ENCODE measurements around the gene INTS11.

INTS11 gene

DNA sequence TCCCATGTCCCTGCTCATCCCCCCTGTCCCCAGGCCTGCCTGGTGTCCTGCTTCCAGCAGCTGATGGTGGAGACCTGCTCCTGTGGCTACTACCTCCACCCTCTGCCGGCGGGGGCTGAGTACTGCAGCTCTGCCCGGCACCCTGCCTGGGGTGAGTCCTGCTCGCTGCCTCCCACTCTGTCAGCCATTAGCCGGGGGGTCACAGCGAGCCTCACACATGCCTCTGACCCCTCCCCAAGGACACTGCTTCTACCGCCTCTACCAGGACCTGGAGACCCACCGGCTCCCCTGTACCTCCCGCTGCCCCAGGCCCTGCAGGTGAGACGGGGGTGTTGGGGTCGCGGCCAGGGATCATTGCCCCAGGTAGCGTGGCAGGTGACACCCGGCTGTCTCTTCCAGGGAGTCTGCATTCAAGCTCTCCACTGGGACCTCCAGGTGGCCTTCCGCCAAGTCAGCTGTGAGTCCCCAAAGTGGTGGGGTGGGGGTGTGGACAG, 34.2 kb downstream of the INTS11 start:
- peak; percentile 58 for ATAC-seq
- TF ChIP-seq PATZ1 (CRISPR knock-in tag; IDR thresholded peaks at IDR 0.05; ENCODE audit: borderline replicate concordance) (no peak), ZC3H10 (CRISPR knock-in tag; IDR thresholded peaks at IDR 0.05) (no peak), GLIS3 (CRISPR knock-in tag; IDR thresholded peaks at IDR 0.05) (no peak), RARB (CRISPR knock-in tag; IDR thresholded peaks at IDR 0.05) (no peak), TOX (CRISPR knock-in tag; IDR thresholded peaks at IDR 0.05; ENCODE audit: borderline replicate concordance) (no peak), BACH2 (CRISPR knock-in tag; IDR thresholded peaks at IDR 0.05; ENCODE audit: borderline replicate concordance) (no peak), PPARA (CRISPR knock-in tag; IDR thresholded peaks at IDR 0.05; ENCODE audit: borderline replicate concordance) (no peak), ZNF565 (CRISPR knock-in tag; conservative IDR thresholded peaks at IDR 0.05; ENCODE audit: low read depth) (no peak), ARNTL (CRISPR knock-in tag; IDR thresholded peaks at IDR 0.05; ENCODE audit: borderline replicate concordance, low read depth) (no peak), SNAI2 (CRISPR knock-in tag; IDR thresholded peaks at IDR 0.05) (no peak), ISL1 (CRISPR knock-in tag; IDR thresholded peaks at IDR 0.05) (no peak), OSR1 (CRISPR knock-in tag; IDR thresholded peaks at IDR 0.05) (no peak), CSDC2 (CRISPR knock-in tag; IDR thresholded peaks at IDR 0.05) (no peak), ZFP3 (CRISPR knock-in tag; IDR thresholded peaks at IDR 0.05) (no peak), TCF4 (CRISPR knock-in tag; IDR thresholded peaks at IDR 0.05; ENCODE audit: borderline replicate concordance) (no peak), ESRRG (CRISPR knock-in tag; IDR thresholded peaks at IDR 0.05) (no peak)
- TF ChIP-seq, protein P1, sequence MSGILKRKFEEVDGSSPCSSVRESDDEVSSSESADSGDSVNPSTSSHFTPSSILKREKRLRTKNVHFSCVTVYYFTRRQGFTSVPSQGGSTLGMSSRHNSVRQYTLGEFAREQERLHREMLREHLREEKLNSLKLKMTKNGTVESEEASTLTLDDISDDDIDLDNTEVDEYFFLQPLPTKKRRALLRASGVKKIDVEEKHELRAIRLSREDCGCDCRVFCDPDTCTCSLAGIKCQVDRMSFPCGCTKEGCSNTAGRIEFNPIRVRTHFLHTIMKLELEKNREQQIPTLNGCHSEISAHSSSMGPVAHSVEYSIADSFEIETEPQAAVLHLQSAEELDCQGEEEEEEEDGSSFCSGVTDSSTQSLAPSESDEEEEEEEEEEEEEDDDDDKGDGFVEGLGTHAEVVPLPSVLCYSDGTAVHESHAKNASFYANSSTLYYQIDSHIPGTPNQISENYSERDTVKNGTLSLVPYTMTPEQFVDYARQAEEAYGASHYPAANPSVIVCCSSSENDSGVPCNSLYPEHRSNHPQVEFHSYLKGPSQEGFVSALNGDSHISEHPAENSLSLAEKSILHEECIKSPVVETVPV (CRISPR knock-in tag; IDR thresholded peaks at IDR 0.05), result no peak
- TF ChIP-seq, protein P2, sequence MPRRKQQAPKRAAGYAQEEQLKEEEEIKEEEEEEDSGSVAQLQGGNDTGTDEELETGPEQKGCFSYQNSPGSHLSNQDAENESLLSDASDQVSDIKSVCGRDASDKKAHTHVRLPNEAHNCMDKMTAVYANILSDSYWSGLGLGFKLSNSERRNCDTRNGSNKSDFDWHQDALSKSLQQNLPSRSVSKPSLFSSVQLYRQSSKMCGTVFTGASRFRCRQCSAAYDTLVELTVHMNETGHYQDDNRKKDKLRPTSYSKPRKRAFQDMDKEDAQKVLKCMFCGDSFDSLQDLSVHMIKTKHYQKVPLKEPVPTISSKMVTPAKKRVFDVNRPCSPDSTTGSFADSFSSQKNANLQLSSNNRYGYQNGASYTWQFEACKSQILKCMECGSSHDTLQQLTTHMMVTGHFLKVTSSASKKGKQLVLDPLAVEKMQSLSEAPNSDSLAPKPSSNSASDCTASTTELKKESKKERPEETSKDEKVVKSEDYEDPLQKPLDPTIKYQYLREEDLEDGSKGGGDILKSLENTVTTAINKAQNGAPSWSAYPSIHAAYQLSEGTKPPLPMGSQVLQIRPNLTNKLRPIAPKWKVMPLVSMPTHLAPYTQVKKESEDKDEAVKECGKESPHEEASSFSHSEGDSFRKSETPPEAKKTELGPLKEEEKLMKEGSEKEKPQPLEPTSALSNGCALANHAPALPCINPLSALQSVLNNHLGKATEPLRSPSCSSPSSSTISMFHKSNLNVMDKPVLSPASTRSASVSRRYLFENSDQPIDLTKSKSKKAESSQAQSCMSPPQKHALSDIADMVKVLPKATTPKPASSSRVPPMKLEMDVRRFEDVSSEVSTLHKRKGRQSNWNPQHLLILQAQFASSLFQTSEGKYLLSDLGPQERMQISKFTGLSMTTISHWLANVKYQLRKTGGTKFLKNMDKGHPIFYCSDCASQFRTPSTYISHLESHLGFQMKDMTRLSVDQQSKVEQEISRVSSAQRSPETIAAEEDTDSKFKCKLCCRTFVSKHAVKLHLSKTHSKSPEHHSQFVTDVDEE (CRISPR knock-in tag; IDR thresholded peaks at IDR 0.05), result no peak

- TF ChIP-seq ESRRG (CRISPR knock-in tag; IDR thresholded peaks at IDR 0.05) (no peak), RARB (CRISPR knock-in tag; IDR thresholded peaks at IDR 0.05) (no peak), ZNF565 (CRISPR knock-in tag; conservative IDR thresholded peaks at IDR 0.05; ENCODE audit: low read depth) (no peak), ZNF8 (CRISPR knock-in tag; IDR thresholded peaks at IDR 0.05) (no peak), TOX (CRISPR knock-in tag; IDR thresholded peaks at IDR 0.05; ENCODE audit: borderline replicate concordance) (no peak), ISL1 (CRISPR knock-in tag; IDR thresholded peaks at IDR 0.05) (no peak), ZFP3 (CRISPR knock-in tag; IDR thresholded peaks at IDR 0.05) (no peak), PATZ1 (CRISPR knock-in tag; IDR thresholded peaks at IDR 0.05; ENCODE audit: borderline replicate concordance) (no peak), SNAI2 (CRISPR knock-in tag; IDR thresholded peaks at IDR 0.05) (no peak), POU6F1 (CRISPR knock-in tag; IDR thresholded peaks at IDR 0.05; ENCODE audit: borderline replicate concordance, low read depth) (no peak), ARNTL (CRISPR knock-in tag; IDR thresholded peaks at IDR 0.05; ENCODE audit: borderline replicate concordance, low read depth) (no peak), OSR1 (CRISPR knock-in tag; IDR thresholded peaks at IDR 0.05) (no peak)
- TF ChIP-seq, protein P3, sequence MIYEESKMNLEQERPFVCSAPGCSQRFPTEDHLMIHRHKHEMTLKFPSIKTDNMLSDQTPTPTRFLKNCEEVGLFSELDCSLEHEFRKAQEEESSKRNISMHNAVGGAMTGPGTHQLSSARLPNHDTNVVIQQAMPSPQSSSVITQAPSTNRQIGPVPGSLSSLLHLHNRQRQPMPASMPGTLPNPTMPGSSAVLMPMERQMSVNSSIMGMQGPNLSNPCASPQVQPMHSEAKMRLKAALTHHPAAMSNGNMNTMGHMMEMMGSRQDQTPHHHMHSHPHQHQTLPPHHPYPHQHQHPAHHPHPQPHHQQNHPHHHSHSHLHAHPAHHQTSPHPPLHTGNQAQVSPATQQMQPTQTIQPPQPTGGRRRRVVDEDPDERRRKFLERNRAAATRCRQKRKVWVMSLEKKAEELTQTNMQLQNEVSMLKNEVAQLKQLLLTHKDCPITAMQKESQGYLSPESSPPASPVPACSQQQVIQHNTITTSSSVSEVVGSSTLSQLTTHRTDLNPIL (CRISPR knock-in tag; IDR thresholded peaks at IDR 0.05; ENCODE audit: low read depth), result no peak
- TF ChIP-seq, protein P2 (CRISPR knock-in tag; IDR thresholded peaks at IDR 0.05), result no peak
- ATAC-seq, result no peak
Measured at GRCh38 chr1:1287288-1288110, 37.0 kb downstream of the INTS11 start.
